Stimulated activated CD8-positive, alpha-beta memory T cell treated with anti-CD3 and anti-CD28 coated beads, Interleukin-12 subunit alpha, Interleukin-12 subunit beta, amount 100 ng/mL, for 4 hours (primary cell): Measurements from ENCODE around the gene CCDC91.

ENCODE experiments used
- DNase-seq: peaks from one replicate; pipeline ENCODE4 v3.0.0-alpha.2; 2020; ENCODE audit warnings: low read depth

The CCDC91 gene, protein sequence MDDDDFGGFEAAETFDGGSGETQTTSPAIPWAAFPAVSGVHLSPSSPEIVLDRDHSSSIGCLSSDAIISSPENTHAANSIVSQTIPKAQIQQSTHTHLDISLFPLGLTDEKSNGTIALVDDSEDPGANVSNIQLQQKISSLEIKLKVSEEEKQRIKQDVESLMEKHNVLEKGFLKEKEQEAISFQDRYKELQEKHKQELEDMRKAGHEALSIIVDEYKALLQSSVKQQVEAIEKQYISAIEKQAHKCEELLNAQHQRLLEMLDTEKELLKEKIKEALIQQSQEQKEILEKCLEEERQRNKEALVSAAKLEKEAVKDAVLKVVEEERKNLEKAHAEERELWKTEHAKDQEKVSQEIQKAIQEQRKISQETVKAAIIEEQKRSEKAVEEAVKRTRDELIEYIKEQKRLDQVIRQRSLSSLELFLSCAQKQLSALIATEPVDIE

DNA sequence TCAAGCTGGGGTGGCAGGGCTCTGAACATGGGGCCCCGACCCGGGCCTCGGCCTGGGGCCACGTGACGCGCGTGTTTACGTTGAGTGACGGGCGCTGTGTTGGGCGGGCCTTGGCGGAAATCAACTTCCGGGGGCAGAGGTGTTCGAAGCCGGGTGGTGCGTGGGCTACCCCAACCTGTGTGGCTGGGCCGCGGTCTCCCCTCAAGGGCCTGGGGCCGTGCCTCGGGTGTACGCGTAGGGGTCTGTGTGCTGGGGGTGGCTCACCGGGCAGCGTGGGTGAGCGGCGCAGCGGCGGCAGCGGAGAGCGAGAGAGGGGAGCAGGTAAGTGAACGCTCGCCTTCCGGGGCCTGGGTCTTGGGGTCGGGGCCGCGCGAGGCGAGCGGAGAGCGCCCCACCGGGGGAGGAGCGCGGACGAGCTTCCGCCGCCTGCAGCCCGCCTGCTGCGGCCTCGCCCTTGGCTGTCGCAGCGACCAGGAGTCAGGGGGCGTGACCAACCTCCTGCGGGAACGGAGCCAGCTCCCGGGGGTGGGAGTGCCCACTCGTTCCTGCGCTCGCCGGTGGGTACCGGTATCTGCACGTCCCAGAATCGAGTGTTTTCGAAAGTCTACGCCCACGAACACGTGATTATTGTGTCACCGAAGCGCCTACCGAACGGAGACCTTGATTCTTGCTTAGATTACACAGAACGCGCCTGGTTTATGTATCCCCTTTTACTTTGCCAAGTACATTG, at the start of gene CCDC91:
Gene CCDC91 (plus strand): TSS at position 136 of the 730 bp plus-strand sequence. CDS start 66,760 bp downstream, outside the sequence.
- peak; percentile 80 for DNase-seq

GRCh38 chr12:28144059-28144458, 46.2 kb upstream of the CCDC91 start:
- no peak for DNase-seq

- DNase-seq: no peak
These were observed 45.7 kb upstream of the CCDC91 start for GRCh38 chr12:28144532-28144931.

- DNase-seq: no peak
These were observed 45.0 kb upstream of the CCDC91 start for GRCh38 chr12:28145216-28145615.

DNA sequence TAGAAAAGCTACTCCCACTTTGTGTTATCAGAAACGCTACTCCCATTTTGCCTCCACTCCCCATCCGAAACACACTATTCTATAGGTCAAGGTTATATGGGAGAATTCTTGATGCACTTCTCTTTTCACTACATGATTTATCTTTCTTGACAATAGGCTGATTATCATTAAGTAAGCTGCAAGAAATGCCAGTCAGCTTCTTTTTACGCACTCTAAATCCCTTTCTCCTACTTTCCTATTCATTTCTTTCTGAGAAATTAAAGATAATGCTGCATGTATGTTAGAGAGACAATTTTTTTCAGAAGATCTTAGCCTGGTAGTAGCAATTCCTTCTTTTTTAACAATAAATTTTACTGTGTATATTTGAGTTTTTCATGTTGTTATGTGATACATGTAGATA, 41.0 kb upstream of the CCDC91 start:
- DNase-seq: no peak

DNA sequence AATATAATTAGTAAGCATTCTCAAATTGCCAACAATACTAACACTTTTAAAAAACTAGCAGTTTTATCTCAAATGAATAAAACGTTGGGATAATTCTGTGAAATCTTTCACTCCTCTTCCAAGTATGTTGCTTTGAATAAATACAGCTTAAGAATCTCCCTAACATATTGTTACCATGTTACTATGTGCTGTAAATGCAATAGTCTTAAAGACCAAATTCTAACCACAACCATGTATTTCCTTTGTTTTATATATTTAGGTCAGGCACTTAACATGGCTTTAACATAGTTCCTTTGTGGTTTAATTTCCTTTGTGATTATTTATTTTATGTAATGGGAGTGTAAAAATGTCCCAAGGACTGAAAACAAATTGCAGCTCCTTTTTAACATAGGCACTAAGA, 33.9 kb upstream of the CCDC91 start:
- DNase-seq: no peak

DNA sequence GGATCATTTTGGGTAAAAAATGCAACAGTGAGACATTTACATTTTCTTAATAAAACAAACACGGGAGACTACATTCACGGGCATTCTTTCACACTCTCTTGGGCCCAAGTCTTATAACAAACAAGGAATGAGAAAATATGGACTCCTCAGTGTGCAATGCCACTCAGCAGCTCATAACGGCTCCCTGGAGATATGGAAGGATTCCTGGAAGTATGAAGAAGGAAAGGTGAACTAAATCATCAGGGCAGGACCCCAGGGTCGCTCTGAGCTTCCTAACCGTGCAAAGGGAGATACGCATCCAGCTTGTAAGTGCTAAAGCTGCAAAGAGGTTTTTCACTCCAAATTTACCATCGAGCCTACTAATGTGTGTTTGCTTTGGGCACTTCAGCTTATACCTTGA, 33.5 kb upstream of the CCDC91 start:
- DNase-seq: no peak

DNA sequence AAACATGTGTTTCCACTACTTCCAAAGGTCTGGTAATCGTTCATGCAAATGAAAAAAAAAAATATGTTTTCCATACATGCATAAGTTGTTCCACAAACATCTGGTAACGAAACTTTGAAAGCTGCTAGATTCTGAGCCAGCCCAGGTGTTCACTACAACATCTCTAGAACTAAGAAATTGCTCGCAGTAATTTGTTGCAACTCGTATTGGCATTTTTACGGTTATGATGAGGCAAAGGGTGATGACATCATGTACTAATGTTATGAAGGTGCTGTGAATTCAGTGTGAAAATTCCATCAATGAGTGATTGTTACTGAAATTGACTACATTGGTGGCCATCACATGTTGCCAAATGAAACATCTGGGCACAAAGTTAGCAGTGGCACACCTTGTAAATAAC, 31.9 kb upstream of the CCDC91 start:
- DNase-seq: no peak

DNA sequence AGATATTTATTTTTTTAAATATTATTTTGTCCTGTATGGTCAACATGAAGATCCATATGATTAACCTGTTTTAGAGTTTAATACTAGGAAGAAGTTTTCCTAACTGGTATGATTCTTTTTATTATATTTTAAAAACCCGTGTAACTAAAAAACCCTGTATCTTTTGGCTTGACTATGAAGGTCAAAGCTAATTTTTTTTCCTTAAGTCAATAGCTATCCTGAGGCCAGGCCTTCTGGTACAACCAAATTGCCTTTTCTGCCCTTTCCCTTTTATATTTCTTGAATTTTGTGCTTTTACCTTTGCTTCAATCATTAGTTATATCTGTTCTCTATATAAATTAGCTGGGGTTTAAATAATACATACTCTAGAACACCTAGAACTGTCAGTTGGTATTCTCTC, 30.6 kb upstream of the CCDC91 start:
- DNase-seq: no peak

GRCh38 chr12:28161697-28162096, 28.6 kb upstream of the CCDC91 start:
- no peak for DNase-seq

- no peak for DNase-seq
These were observed 27.6 kb upstream of the CCDC91 start for GRCh38 chr12:28162697-28163096.

DNA sequence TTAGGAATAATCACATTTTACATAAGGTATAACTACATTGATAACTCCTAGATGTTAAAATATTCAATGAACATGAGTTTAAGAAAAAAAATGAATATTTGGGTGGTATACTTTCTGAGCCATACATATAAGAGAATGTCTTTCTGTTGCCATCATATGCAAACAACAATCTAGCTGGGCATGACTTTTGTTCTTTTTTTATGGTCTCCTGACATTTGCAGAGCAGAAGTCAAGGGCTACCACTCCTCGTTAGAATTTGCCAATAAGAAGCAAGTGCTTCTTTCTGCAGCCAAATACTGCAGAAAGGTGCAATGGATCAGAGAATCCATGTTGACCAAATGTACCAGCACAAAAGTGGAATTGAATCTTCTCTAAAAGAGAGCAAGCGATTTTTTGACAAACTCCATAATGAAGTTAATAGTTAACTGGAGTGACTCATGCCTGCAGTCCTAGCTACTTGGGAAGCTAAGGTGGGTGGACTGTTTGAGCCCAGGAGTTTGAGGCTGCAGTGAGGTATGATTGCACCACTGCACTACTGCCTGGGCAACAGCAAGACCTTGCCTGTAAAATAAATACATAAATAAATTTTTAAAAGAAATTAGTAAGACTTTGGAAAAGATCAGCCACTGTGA, 25.5 kb upstream of the CCDC91 start:
- no peak for DNase-seq

GRCh38 chr12:28167981-28168485, 22.2 kb upstream of the CCDC91 start:
- no peak for DNase-seq

DNA sequence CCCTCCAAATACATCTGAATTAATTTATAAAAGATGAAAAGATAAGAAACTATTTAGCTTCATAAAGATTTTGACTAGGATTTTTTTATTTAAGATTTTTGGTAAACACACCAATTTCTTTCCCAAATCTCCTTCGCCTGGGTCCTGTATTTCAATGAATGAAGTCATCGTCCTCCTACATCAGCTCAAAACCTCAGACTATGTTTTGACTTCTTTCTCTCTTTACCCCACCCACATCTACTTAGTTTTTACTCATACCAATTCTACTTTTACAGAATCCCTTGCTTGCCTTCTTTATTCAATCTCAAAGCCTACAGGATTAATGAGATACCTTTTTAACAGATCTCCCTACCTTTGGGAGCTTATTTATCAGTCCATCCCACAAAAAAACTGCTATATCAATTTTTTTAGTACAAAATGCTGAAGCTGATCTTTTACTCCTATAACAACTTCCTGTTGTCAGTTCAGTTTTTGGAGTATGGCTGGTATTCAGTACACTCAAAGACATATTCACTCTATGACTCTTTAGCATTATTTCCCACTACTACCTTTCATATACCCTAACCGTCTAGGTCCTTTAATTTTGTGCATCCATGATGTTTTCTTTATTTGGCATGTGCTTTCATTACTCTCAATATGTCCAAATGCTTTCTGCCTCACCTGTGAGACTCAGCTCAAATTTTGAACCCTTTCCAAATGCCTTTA, 18.7 kb upstream of the CCDC91 start:
- no peak for DNase-seq

- no peak for DNase-seq
These were observed 17.7 kb upstream of the CCDC91 start for GRCh38 chr12:28172434-28173030.

DNA sequence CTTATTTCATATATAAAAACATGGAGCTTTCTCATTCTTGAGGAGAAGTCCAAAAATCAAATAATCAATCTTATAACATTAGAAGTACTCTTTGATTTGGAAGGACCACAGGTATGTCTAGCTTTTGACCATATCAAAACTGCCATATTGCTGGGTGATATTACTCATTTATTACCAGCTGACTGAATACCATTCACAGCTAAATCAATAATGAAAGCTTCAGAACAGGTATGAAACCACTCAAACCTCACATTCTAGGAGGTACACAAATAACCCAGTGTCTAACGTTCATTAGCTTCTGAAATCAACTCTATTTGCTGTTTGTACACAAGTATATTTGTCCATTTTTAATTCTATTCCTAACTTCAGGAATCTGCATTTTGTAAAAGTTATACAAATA, 16.8 kb upstream of the CCDC91 start:
- DNase-seq: no peak

DNA sequence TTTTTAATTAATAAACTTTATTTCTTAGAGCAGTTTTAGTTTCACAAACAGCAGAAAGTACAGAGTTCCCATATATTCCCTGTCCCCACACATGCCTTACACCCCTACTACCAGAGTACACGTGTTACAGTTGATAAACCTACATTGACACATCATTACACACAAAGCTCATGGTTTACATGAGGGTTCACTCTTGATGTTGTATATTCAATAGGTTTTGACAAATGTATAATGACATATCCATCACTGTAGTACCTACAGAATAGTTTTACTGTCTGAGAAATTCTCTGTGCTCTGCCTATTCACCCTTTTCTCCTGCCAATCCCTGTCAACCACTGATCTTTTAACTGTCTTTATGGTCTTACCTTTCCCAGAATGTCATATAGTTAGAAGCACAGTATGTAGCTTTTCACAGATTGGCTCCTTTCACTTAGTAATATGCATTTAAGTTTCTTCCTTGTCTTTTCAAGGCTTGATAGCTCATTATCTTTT, 15.1 kb upstream of the CCDC91 start:
- no peak for DNase-seq

DNA sequence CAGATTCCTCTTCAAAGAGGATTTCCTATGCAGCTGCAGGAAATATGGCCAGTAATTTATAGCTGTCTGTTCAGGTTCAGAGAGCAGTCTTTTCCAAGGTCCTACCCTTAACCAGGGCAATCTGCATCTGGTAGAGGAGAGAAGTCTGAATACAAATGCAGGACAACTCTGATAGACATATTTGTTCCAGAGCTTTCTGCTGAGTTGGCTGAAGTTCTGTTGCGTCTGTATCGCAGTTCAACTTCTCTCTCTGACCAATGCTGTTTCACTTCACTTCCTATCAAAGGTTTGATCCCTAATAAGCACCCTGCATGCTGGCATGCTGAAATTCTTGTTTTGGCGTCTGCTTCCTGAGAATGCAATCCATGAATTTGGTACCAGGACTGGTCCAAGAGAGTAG, 14.0 kb upstream of the CCDC91 start:
- DNase-seq: no peak

GRCh38 chr12:28177461-28177860, 12.8 kb upstream of the CCDC91 start:
- no peak for DNase-seq

GRCh38 chr12:28177905-28178304, 12.4 kb upstream of the CCDC91 start:
- DNase-seq: no peak

DNA sequence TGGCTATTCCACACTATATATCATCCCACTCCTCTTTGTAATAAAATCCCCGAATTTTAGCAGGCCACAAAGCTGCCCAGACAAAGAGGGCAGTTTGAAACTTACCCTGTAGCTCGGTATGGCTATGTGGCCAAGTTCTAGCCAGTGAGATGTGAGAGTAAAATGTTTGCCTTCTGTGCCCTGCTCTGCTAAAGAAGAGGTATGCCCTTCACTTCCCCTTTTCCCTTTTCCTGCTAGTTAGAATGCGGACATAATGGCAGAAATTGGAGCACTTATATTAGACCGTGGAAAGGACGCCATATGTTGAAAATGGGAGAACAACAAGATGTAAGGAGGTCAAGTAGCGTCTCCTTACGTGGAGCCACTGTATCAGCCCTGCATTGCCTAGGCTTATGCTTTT, 11.5 kb upstream of the CCDC91 start:
- DNase-seq: no peak

DNA sequence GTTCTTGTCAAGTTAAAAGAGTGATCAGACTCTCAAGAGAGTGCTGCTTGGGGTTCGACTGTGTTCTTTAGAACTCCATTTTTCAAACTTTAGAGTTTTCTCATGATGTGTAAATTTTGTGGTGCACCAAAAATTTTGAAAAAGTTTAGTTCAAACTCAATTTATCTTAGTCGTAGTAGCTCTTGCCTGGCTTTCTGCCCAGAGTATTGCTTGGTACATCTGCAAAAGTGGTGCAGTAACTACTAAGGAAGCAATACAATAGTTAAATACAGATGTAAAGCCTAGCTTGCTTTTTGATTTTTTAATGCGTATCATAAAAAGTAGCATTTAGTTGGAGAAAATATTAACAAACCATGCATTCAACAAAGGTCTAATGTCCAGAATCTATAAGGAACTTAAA, 9.5 kb upstream of the CCDC91 start:
- no peak for DNase-seq
